Femur (tissue), 1 donor: Measurements from ENCODE around the gene HRH2.

Source experiments
- DNase-seq: peaks from one replicate; pipeline ENCODE4 v3.0.0-alpha.2; 2017

HRH2 gene

DNA sequence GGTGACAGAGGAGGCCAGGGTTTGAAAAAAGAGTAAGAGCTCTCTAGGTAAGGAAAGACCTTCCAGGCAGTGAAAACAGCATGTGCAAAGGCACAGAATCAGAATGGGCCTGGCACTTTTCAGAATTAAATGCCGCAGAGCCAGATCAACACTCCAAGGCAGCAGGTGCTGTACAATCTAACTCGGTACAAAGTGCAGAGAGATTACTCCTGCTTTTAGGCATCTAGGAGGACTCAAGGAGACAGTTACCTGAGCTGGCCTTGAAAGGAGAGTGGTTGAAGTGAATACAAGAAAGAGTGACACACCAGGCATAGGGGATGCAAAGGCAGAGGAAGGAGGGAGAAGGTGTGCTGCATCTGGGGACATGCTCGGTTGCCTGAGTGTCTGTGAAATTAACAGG is 21.5 kb downstream of the HRH2 start:
- no peak for DNase-seq

- DNase-seq = no peak
Observed at GRCh38 chr5:175680020-175680419, 22.1 kb downstream of the HRH2 start.

DNA sequence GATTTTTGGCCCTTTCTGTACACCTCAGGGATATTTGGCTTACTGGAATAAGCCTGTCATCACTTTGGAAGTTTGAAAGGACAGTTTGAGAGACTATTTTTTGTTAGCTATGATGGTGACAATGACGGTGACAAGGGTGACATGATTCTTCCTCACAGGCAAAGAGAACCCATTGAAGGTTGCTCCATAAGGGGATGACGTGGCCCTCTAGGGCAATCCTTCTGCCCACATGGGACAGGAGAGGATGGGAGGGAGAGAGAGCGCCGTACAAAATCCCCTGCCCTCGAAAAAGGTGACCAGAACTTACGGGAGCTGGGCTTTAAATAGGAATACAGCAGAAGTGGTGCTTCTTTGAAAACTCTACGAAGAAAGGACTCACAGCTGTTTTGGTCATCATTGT is 22.6 kb downstream of the HRH2 start:
- no peak for DNase-seq

DNA sequence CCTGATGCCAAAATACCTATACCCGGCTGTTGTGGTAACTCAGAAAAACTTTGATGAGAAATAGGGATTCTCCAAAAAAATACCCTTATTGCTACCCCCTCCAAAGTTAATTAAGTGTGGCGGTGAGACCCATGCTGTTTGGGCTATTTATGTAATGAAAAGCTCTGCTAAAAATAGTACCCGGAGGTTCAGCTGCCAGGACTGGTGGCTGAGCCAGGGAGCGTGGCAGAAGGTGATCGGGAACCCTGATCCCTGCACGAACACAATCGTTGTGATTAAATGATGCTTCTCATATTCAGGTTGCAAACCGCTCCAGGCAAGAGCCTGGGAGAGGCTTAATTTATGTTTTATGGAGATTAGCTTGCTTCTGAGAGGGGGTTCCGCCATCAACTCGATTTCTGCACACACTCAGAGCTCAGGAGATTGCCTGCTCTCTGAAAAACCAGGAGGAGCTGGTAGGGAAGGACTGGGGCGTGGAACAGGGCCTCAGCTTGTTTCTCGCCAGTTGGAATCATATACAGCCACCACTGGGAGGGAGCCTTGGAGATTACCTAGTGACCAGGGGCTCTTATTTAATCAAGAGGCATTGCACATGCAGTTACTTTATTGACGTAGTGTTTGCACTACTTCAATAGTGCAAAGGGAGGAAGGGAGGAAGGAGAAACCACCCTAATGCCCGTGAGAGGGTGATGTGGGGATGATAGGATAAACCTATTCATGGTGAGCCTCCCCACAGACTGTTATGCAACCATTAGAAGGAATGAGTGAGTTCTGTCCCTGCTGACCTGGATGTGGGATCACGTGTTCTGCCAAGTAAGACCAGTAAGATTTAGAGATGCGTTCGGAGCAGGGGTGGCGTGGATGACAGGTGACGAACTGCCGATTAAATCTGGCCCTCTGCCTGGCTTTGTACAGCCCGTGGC is 23.4 kb downstream of the HRH2 start:
- DNase-seq = no peak

- no peak for DNase-seq
Observed at GRCh38 chr5:175681968-175682340, 24.1 kb downstream of the HRH2 start.

- DNase-seq = no peak
Observed at GRCh38 chr5:175682664-175683063, 24.8 kb downstream of the HRH2 start.

DNA sequence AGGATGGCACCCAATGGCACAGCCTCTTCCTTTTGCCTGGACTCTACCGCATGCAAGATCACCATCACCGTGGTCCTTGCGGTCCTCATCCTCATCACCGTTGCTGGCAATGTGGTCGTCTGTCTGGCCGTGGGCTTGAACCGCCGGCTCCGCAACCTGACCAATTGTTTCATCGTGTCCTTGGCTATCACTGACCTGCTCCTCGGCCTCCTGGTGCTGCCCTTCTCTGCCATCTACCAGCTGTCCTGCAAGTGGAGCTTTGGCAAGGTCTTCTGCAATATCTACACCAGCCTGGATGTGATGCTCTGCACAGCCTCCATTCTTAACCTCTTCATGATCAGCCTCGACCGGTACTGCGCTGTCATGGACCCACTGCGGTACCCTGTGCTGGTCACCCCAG is 25.4 kb downstream of the HRH2 start:
- no peak for DNase-seq

- DNase-seq = no peak
Observed at GRCh38 chr5:175683921-175684320, 26.1 kb downstream of the HRH2 start.

DNA sequence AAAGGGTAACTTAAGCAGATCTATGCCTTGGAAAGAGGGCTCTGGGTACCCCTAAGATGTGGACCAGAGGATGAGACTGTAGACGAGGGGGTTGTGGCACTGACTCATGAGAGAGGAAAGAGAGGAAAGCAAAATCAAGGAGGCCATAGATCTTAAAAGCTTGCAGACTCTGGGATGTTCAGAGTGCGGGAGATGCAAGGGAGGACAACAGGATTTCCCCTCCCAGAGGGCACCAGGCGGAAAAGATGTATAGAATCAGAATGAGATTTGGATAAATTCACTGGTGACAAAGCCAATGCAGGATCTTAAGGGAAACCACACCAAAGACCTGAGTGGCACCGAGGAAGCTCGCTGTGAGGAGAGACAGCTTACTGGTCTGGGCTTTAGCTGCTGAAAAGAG is 27.1 kb downstream of the HRH2 start:
- no peak for DNase-seq

DNA sequence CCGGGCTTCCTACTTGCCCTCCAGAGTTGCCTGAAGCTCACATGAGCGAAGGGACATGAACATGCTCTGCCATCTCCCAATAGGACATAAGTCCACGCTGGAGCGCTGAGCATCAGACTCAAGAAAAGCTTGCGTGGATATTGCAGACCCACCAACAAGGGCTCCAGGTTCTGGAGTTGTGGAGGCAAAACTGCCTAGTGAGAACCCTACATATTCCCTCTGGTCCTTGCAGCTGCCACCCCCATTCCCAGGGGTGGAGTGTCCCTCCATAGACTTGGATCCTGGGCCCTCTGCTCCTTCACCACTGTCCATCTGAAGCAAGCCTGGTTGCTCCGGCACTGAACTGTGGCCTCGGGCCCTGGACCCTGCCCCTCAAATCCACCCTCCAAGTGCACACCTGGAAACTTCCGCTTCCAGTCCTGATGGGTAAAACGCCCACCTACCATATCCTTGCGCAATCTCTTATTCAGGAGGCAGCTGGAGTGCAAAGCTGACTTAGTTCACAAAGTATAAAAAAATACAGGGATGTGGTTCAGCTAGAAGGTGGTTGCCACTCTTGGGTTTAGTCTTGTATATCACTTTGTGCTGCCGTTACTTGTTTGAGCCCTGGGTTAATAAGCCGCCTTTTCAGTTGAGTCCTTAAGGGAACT is 28.0 kb downstream of the HRH2 start:
- no peak for DNase-seq

GRCh38 chr5:175686396-175686795 is 28.5 kb downstream of the HRH2 start:
- DNase-seq = no peak

- DNase-seq = no peak
Observed at GRCh38 chr5:175686826-175687225, 29.0 kb downstream of the HRH2 start.

GRCh38 chr5:175687231-175687701 is 29.4 kb downstream of the HRH2 start:
- DNase-seq = no peak

GRCh38 chr5:175688352-175689146 is 30.7 kb downstream of the HRH2 start:
- DNase-seq = no peak

- DNase-seq = no peak
Observed at GRCh38 chr5:175689147-175689991, 31.5 kb downstream of the HRH2 start.

DNA sequence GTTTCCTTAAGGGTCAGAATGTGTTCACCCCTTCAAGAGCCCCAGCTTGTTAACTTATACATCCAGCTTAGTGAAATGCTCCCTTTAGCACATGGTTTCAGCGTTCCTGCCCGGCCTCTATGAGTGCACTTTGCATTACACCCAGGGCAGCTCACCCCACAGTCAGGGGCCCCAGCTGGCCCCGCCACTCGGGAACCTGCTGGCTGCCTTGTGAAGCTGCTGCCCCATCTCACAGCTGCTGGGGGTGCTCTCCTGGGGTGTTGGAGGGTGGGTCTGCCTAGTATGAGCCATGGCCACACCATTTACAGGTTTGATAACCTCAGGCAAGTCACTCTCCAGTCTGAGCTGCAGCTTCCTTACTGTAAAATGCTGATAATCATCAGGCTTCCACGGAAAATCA is 32.2 kb downstream of the HRH2 start:
- DNase-seq = no peak

DNA sequence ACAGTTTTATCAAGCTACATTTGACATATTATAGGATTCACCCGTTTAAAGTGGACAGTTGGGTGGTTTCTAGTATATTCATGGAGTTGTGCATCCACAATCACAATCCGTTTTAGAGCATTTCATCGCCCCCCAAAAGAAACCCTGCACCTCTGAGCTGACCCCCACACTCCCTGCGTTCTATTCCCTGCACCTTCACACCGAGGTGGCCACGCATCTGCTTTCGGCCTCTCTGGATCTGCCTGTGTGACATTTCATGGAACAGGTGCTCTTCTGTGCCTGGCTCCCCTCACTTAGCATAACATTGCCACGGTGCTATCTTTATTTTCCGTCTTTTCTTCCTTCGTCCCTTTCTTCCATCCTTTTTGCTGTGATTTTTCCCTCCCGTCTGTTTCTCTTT is 32.7 kb downstream of the HRH2 start:
- DNase-seq = no peak

GRCh38 chr5:175691761-175692160 is 33.9 kb downstream of the HRH2 start:
- DNase-seq = no peak

- no peak for DNase-seq
Observed at GRCh38 chr5:175692235-175692995, 34.5 kb downstream of the HRH2 start.

- no peak for DNase-seq
Observed at GRCh38 chr5:175692996-175693710, 35.3 kb downstream of the HRH2 start.

- no peak for DNase-seq
Observed at GRCh38 chr5:175693741-175694140, 35.9 kb downstream of the HRH2 start.
